ENCODE data around the gene PNMT. TPM values are rescaled to one million over a fixed set of nuclear protein-coding genes. Genes with fewer than 3 reads are reported as not detected.

PNMT gene
- total and polyA plus RNA-seq, 2 donors (not counting 3 experiments of a cell fraction or from before 2014, with no cell fraction given) = 0.11 TPM; not detected in 1

DNA sequence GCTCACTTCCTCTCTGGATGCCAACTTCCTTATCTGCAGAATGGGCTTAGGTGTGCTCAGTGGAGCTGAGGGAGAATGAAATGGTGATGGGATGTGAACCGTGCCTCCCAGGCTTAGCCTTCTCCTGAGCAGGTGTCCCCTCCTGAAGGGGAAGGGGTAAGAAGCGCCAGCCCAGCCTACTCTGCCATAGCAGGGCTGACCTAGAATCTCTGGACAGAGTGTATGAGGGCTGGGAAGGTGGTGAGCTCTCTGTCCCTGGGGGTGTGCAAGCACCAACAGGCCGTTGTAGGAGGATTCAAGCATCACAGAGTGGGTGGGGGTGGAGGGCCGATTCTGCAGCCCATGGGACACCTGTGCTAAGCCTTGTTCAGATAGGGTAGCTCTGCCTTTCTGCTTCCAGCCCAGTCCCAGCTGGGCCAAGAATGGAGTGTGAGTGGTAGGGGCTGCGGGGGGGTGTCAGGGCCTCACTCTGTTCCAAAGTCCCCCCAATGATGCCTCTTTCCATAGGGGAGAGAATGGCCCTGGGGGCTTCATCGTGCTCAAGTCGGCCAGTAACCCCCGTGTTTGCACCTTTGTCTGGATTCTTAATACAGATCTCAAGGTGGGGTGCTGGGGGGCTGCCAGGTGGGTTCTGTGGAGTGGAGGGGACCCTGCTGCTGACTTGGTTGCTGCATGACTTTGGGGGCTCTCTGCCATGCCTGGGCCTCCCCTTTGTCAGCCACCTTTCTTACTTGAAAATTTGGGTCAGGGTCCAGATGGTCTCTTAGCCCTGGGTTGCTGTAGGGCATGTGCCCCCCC lies 6.3 kb upstream of the PNMT start:
- no peaks in the 10 kb centered on the region for H3K79me2 ChIP-seq (ENCODE audit: control insufficient read depth, insufficient read depth, low read length)
- FAIRE-seq (no peak), DNase-seq (ENCODE audit: low read depth, low spot score) (no peak)
- H2AFZ ChIP-seq (ENCODE audit: low read depth, low read length) = no peak overlapping the region
- no peak overlapping the region for H3K27ac ChIP-seq (ENCODE audit: insufficient read depth, low read depth, low read length)
- no peak overlapping the region for H3K9ac ChIP-seq (replicated peaks; ENCODE audit: extremely low read depth, insufficient read depth, low read length)
- TF ChIP-seq FOS (IDR thresholded peaks at IDR 0.05; ENCODE audit: borderline replicate concordance, insufficient read depth, low read length) (no peak), GATA2 (IDR thresholded peaks at IDR 0.05; ENCODE audit: insufficient read depth, insufficient read length, low read depth, low read length) (no peak), POLR2AphosphoS5 (IDR thresholded peaks at IDR 0.05; ENCODE audit: insufficient read depth, low read depth, low read length) (no peak), JUN (IDR thresholded peaks at IDR 0.05; ENCODE audit: borderline replicate concordance, insufficient read depth, insufficient read length, low read depth) (no peak), POLR2A (IDR thresholded peaks at IDR 0.05; ENCODE audit: low read depth, low read length) (no peak), MYC (IDR thresholded peaks at IDR 0.05; ENCODE audit: low read depth, low read length) (no peak), EZH2 (IDR thresholded peaks at IDR 0.05; ENCODE audit: borderline replicate concordance, low read depth, low read length, severe bottlenecking) (no peak)
- TF ChIP-seq, protein P1, sequence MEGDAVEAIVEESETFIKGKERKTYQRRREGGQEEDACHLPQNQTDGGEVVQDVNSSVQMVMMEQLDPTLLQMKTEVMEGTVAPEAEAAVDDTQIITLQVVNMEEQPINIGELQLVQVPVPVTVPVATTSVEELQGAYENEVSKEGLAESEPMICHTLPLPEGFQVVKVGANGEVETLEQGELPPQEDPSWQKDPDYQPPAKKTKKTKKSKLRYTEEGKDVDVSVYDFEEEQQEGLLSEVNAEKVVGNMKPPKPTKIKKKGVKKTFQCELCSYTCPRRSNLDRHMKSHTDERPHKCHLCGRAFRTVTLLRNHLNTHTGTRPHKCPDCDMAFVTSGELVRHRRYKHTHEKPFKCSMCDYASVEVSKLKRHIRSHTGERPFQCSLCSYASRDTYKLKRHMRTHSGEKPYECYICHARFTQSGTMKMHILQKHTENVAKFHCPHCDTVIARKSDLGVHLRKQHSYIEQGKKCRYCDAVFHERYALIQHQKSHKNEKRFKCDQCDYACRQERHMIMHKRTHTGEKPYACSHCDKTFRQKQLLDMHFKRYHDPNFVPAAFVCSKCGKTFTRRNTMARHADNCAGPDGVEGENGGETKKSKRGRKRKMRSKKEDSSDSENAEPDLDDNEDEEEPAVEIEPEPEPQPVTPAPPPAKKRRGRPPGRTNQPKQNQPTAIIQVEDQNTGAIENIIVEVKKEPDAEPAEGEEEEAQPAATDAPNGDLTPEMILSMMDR (IDR thresholded peaks at IDR 0.05; ENCODE audit: extremely low read depth in 1 of 2, insufficient read depth in 1 of 2, low read depth in 1 of 2, low read length in 2 of 2) = no peak
- TF ChIP-seq, protein P2, sequence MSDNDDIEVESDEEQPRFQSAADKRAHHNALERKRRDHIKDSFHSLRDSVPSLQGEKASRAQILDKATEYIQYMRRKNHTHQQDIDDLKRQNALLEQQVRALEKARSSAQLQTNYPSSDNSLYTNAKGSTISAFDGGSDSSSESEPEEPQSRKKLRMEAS (IDR thresholded peaks at IDR 0.05; ENCODE audit: insufficient read depth, insufficient read length) = no peak
- H3K9me1 ChIP-seq (replicated peaks; ENCODE audit: control insufficient read depth, extremely low read depth, insufficient read depth, low read length) = no peaks in the 10 kb centered on the region
- no peak overlapping the region for H3K4me3 ChIP-seq (replicated peaks in 1 of 3; ENCODE audit: insufficient read depth in 1 of 3, low read depth in 1 of 3, low read length in 3 of 3)
- ChIA-PET POLR2A (no interaction called here), CTCF (interaction anchor here (1.2 kb wide), 1 partner anchor 40 kb away, joined by 3 read pairs; no protein-coding TSS in a partner anchor)
- peaks cover 0 to 2% of the 10 kb centered on the region in 2 experiments for H3K36me3 ChIP-seq (ENCODE audit: control insufficient read depth in 2 of 2, extremely low read depth in 1 of 2, insufficient read depth in 2 of 2, low read length in 2 of 2)
- no peaks in the 10 kb centered on the region for H4K20me1 ChIP-seq (replicated peaks; ENCODE audit: control insufficient read depth, extremely low read depth, insufficient read depth, low read length)
- peaks cover under 1 to 4% of the 10 kb centered on the region in 2 experiments for H3K27me3 ChIP-seq (ENCODE audit: control insufficient read depth in 2 of 2, insufficient read depth in 2 of 2, low read length in 2 of 2)
- intact Hi-C loops (cut with micrococcal nuclease) = no loop called here
- H3K9me3 ChIP-seq (replicated peaks; ENCODE audit: control insufficient read depth, insufficient read depth, low read length) = no peaks in the 10 kb centered on the region
- no peak overlapping the region for H3K4me2 ChIP-seq (ENCODE audit: insufficient read depth, low read length)
- no TSS peak for BruUV-seq (replicated peaks)
- peaks cover 16% of the 10 kb centered on the region for H3K4me1 ChIP-seq (ENCODE audit: control insufficient read depth, extremely low read depth, insufficient read depth, low read length)
- dilution Hi-C loops (cut with MboI; ENCODE audit: extremely low pct_ligation_motif_present, low sequenced_read_pairs) = no loop called here

All from endothelial cell of umbilical vein (primary cell).